Progenitor cell of endocrine pancreas (in vitro differentiated cells): ENCODE results near the gene MAP3K15. TPM values are rescaled to one million over a fixed set of nuclear protein-coding genes. Genes with fewer than 3 reads are reported as not detected.

ENCODE experiments used
- DNase-seq: peaks from one replicate; pipeline ENCODE4 v3.0.0; 2021; ENCODE audit warnings: low spot score; ENCODE audit not compliant: unreplicated experiment
- H3K27ac Mint-ChIP-seq: 2 replicates; pipeline ENCODE4 v1.8.0; 2021; ENCODE audit warnings: mild to moderate bottlenecking, moderate library complexity, mixed read lengths
- H3K27me3 Mint-ChIP-seq: 2 replicates; pipeline ENCODE4 v1.8.0; 2021; ENCODE audit warnings: mixed read lengths
- H3K36me3 Mint-ChIP-seq: 2 replicates; pipeline ENCODE4 v1.8.0; 2022; ENCODE audit warnings: mixed read lengths; ENCODE audit not compliant: insufficient read depth
- H3K4me1 Mint-ChIP-seq: 2 replicates; pipeline ENCODE4 v1.8.0; 2021; ENCODE audit warnings: low read depth, mixed read lengths
- H3K4me3 Mint-ChIP-seq: 2 replicates; pipeline ENCODE4 v1.8.0; 2021; ENCODE audit warnings: low read depth, mild to moderate bottlenecking, moderate library complexity, mixed read lengths
- H3K9me3 Mint-ChIP-seq: 2 replicates; pipeline ENCODE4 v1.8.0; 2021; ENCODE audit warnings: low read depth, mixed read lengths
- CTCF ChIP-seq: fragments of 200-600 bp; sonication (generic); IDR thresholded peaks from one replicate; pipeline ENCODE4 v1.5.0; 2021; ENCODE audit warnings: antibody characterized with exemption, mild to moderate bottlenecking; ENCODE audit not compliant: unreplicated experiment
- total RNA-seq: library from RNA; stranded (reverse); gene quantifications from 2 replicates; pipeline ENCODE4 v1.2.1, GENCODE V29; 2021

MAP3K15 gene
- total RNA-seq, 1 donor from 2014 or later, result 5.1 TPM

- Mint-ChIP-seq H3K27me3 (no peaks in the 10 kb centered on the region), H3K9me3 (peaks cover 3% of the 10 kb centered on the region), H3K36me3 (peaks cover 3% of the 10 kb centered on the region), H3K4me1 (peaks cover 10% of the 10 kb centered on the region), H3K27ac (peak overlapping the region; percentile 85), H3K4me3 (peak overlapping the region; percentile 83)
- DNase-seq, result no peak
- no peak for TF ChIP-seq CTCF
Observed at GRCh38 chrX:19343085-19343534, 172.2 kb downstream of the MAP3K15 start.

GRCh38 chrX:19342331-19342906 lies 172.9 kb downstream of the MAP3K15 start:
- no peaks in the 10 kb centered on the region for H3K27me3 Mint-ChIP-seq
- no peak overlapping the region for H3K27ac Mint-ChIP-seq
- TF ChIP-seq CTCF, result no peak
- no peaks in the 10 kb centered on the region for H3K36me3 Mint-ChIP-seq
- peaks cover 3% of the 10 kb centered on the region for H3K9me3 Mint-ChIP-seq
- no peak for DNase-seq
- peak overlapping the region; percentile 83 for H3K4me3 Mint-ChIP-seq
- peaks cover 5% of the 10 kb centered on the region for H3K4me1 Mint-ChIP-seq

GRCh38 chrX:19334945-19335626 lies 180.2 kb downstream of the MAP3K15 start:
- Mint-ChIP-seq H3K27me3 (peaks cover 6% of the 10 kb centered on the region), H3K36me3 (peaks cover 4% of the 10 kb centered on the region), H3K27ac (no peak overlapping the region), H3K9me3 (peaks cover 15% of the 10 kb centered on the region), H3K4me3 (no peak overlapping the region), H3K4me1 (no peaks in the 10 kb centered on the region)
- DNase-seq, result no peak
- TF ChIP-seq CTCF, result peak; percentile 43

GRCh38 chrX:19332983-19333382 lies 182.3 kb downstream of the MAP3K15 start:
- Mint-ChIP-seq H3K27me3 (peaks cover 6% of the 10 kb centered on the region), H3K9me3 (peaks cover 19% of the 10 kb centered on the region), H3K27ac (no peak overlapping the region), H3K4me1 (no peaks in the 10 kb centered on the region), H3K36me3 (peaks cover 4% of the 10 kb centered on the region), H3K4me3 (no peak overlapping the region)
- no peak for TF ChIP-seq CTCF
- DNase-seq, result no peak

GRCh38 chrX:19331831-19332230 lies 183.5 kb downstream of the MAP3K15 start:
- peaks cover 23% of the 10 kb centered on the region for H3K9me3 Mint-ChIP-seq
- no peaks in the 10 kb centered on the region for H3K4me1 Mint-ChIP-seq
- H3K27ac Mint-ChIP-seq, result no peak overlapping the region
- H3K36me3 Mint-ChIP-seq, result peaks cover 4% of the 10 kb centered on the region
- peaks cover 6% of the 10 kb centered on the region for H3K27me3 Mint-ChIP-seq
- DNase-seq, result no peak
- no peak overlapping the region for H3K4me3 Mint-ChIP-seq
- no peak for TF ChIP-seq CTCF
